Measurements from ENCODE around the gene OR8D4.

DNA sequence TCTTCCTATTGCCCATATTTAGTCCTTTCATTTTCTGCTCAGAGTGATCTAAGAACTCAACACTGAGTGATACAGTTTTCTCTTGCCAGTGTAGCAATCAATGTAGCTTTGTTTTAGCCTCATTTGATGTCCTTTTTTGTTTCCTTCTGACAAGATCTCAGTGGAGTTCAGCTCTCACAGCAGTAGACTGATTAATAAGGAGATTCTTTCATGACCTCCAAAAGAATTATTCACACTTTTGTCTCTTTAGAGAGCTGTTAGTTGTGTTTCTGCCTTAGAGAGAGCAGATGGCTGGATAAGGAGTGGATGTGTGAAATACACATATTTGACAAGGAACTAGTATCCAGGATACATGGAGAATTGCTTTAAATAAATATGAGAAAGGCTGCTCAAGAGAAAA, 9.9 kb upstream of the OR8D4 start:
- no peak for TF ChIP-seq CTCF (IDR thresholded peaks at IDR 0.05)
- TF ChIP-seq EP300 (IDR thresholded peaks at IDR 0.05): no peak
- TF ChIP-seq POLR2A (IDR thresholded peaks at IDR 0.05): no peak
- no peak for TF ChIP-seq POLR2AphosphoS5 (IDR thresholded peaks at IDR 0.05)

All from suprapubic skin (tissue), 4 donors.